IMR-90 (cell line): ENCODE results near the gene DPYD.

ENCODE experiments used
- BHLHE40 ChIP-seq: fragments of 150-350 bp; IDR thresholded peaks from 2 replicates; pipeline ENCODE4 v1.6.1; 2016; ENCODE audit warnings: mild to moderate bottlenecking, low read depth, low read length
- CEBPB ChIP-seq: IDR thresholded peaks from 2 replicates; pipeline ENCODE4 v1.6.1; 2012; ENCODE audit warnings: low read depth, low read length, improper control_type of control experiment
- CHD1 ChIP-seq: IDR thresholded peaks from 2 replicates; pipeline ENCODE4 v1.6.1; 2012; ENCODE audit warnings: low read depth, low read length, improper control_type of control experiment
- FOS ChIP-seq: fragments of 150-350 bp; IDR thresholded peaks from 2 replicates; pipeline ENCODE4 v1.6.1; 2016; ENCODE audit warnings: low read depth, low read length
- MAFK ChIP-seq: IDR thresholded peaks from 2 replicates; pipeline ENCODE4 v1.6.1; 2012; ENCODE audit warnings: low read depth, low read length, improper control_type of control experiment
- MAZ ChIP-seq: IDR thresholded peaks from 2 replicates; pipeline ENCODE4 v1.6.1; 2012; ENCODE audit warnings: low read depth, mild to moderate bottlenecking, low read length, improper control_type of control experiment, moderate library complexity, borderline replicate concordance
- MXI1 ChIP-seq: IDR thresholded peaks from 2 replicates; pipeline ENCODE4 v1.6.1; 2012; ENCODE audit warnings: low read depth, mild to moderate bottlenecking, low read length, moderate library complexity, borderline replicate concordance
- POLR2A ChIP-seq: IDR thresholded peaks from 2 replicates; pipeline ENCODE4 v1.6.1; 2012; ENCODE audit warnings: mild to moderate bottlenecking, low read depth, low read length
- RCOR1 ChIP-seq: IDR thresholded peaks from 2 replicates; pipeline ENCODE4 v1.6.1; 2012; ENCODE audit warnings: mild to moderate bottlenecking, low read length, improper control_type of control experiment; ENCODE audit not compliant: insufficient replicate concordance
- RFX5 ChIP-seq: IDR thresholded peaks from 2 replicates; pipeline ENCODE4 v1.8.0; 2012; ENCODE audit warnings: low read depth, mild to moderate bottlenecking, low read length, moderate library complexity
- USF2 ChIP-seq: fragments of 150-350 bp; IDR thresholded peaks from 2 replicates; pipeline ENCODE4 v1.6.1; 2017; ENCODE audit warnings: mild to moderate bottlenecking, antibody characterized with exemption, low read length, low read depth
- TF ChIP-seq, protein P1 (sequence below): conservative IDR thresholded peaks from 2 replicates; pipeline ENCODE4 v1.5.1; 2012; ENCODE audit warnings: mild to moderate bottlenecking, low read depth, low read length, improper control_type of control experiment

DNA sequence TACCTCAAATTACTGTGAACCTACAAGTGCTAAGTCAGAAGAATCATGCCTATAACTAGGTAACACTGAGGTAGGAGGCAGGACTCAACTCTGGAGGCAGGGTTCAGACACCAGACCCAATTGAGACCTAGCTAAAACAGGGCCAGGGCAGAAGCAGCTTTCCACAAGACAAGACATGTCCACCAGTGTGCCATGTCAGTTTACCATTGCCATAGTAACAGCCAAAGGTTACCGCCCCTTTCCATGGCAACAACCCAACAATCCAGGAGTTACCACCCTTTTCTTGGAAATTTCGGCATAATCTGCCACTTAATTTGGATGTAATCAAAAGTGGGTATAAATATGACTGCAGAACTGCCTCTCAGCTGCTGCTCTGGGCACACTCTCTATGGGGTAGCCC lies 432.3 kb downstream of the DPYD start:
- TF ChIP-seq MXI1 (no peak), BHLHE40 (no peak), CEBPB (no peak), POLR2A (no peak), CHD1 (no peak), MAZ (no peak), USF2 (no peak), FOS (no peak), MAFK (no peak), RCOR1 (no peak), RFX5 (no peak)
- TF ChIP-seq, protein P1, sequence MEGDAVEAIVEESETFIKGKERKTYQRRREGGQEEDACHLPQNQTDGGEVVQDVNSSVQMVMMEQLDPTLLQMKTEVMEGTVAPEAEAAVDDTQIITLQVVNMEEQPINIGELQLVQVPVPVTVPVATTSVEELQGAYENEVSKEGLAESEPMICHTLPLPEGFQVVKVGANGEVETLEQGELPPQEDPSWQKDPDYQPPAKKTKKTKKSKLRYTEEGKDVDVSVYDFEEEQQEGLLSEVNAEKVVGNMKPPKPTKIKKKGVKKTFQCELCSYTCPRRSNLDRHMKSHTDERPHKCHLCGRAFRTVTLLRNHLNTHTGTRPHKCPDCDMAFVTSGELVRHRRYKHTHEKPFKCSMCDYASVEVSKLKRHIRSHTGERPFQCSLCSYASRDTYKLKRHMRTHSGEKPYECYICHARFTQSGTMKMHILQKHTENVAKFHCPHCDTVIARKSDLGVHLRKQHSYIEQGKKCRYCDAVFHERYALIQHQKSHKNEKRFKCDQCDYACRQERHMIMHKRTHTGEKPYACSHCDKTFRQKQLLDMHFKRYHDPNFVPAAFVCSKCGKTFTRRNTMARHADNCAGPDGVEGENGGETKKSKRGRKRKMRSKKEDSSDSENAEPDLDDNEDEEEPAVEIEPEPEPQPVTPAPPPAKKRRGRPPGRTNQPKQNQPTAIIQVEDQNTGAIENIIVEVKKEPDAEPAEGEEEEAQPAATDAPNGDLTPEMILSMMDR, result no peak
